ENCODE data around the gene DDX54. TPM values are rescaled to one million over a fixed set of nuclear protein-coding genes. Genes with fewer than 3 reads are reported as not detected.

Gene DDX54
- total RNA-seq, 1 experiment from 2014 or later, result 151 TPM

DNA sequence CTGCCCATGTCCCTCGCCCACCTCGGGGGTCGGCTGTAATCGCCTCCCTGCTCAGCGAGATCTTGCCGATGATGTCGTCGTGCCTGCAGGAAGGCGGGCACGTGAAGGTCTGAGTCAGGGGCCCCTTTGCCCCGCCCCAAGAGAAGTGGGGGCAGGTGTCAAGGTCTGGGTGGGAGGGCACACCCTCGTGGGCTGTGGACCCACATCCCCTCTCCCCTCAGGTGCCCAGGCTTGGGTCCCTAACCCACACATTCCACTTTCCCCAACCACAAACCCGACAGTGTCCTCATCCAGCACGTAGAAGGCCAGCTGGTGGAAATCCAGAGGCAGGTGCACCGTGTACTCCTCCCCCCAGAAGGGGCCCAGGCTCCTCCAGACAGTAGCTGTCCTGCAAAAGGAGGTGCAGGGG is 57.5 kb downstream of the DDX54 start (continued):
- TF ChIP-seq AFF4 (CRISPR knock-in tag; IDR thresholded peaks at IDR 0.05; ENCODE audit: borderline replicate concordance) (no peak), TEAD1 (CRISPR knock-in tag; IDR thresholded peaks at IDR 0.05) (no peak)
- TF ChIP-seq, protein P1, sequence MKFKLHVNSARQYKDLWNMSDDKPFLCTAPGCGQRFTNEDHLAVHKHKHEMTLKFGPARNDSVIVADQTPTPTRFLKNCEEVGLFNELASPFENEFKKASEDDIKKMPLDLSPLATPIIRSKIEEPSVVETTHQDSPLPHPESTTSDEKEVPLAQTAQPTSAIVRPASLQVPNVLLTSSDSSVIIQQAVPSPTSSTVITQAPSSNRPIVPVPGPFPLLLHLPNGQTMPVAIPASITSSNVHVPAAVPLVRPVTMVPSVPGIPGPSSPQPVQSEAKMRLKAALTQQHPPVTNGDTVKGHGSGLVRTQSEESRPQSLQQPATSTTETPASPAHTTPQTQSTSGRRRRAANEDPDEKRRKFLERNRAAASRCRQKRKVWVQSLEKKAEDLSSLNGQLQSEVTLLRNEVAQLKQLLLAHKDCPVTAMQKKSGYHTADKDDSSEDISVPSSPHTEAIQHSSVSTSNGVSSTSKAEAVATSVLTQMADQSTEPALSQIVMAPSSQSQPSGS (CRISPR knock-in tag; IDR thresholded peaks at IDR 0.05; ENCODE audit: borderline replicate concordance, low read depth), result no peak

DNA sequence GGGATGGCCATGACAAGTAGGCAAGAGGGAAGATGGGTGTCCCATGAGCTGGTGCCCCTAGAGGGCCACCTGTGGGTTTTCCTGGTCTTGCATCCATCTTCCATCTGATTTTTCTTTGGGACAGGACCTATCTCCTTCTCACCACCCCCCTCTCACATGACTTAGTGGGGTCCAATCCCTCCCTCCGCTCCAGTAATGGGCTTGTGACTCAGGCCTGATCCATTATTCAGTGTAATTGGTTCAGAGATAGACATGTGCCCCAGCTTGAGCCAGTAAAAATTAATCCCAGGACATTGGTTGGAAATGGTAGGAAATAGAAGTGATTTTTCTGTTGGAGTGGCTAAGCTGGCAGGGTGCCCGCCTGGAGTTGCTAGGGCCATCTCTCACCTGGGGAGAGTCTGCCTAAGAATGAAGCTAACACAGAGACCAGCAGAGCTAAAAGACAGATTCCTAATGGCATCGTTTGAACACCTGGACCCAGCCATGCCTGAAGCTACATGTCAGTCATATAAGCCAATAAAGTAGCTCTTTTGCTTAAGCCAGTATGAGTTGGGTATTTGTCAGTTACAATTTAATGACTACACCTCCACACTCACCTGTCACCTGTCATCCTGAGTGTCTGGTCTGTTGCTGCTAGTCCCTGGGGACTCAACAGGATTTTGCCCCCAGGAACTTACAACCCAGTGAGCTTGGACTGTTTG is 64.5 kb downstream of the DDX54 start:
- POLR2A ChIA-PET, result no interaction called here
- no peak for TF ChIP-seq HMGXB4 (CRISPR knock-in tag; IDR thresholded peaks at IDR 0.05)
- no peak for TF ChIP-seq RELA (CRISPR knock-in tag; IDR thresholded peaks at IDR 0.05; ENCODE audit: borderline replicate concordance)
- no peak for TF ChIP-seq USF2 (CRISPR knock-in tag; IDR thresholded peaks at IDR 0.05)
- no peak for TF ChIP-seq ATF1 (CRISPR knock-in tag; IDR thresholded peaks at IDR 0.05)
- TF ChIP-seq CREB1 (CRISPR knock-in tag; IDR thresholded peaks at IDR 0.05), result no peak
- no peak for TF ChIP-seq ZNF416 (CRISPR knock-in tag; IDR thresholded peaks at IDR 0.05)
- TF ChIP-seq MXD4 (CRISPR knock-in tag; IDR thresholded peaks at IDR 0.05; ENCODE audit: borderline replicate concordance), result no peak
- TF ChIP-seq, protein P2, sequence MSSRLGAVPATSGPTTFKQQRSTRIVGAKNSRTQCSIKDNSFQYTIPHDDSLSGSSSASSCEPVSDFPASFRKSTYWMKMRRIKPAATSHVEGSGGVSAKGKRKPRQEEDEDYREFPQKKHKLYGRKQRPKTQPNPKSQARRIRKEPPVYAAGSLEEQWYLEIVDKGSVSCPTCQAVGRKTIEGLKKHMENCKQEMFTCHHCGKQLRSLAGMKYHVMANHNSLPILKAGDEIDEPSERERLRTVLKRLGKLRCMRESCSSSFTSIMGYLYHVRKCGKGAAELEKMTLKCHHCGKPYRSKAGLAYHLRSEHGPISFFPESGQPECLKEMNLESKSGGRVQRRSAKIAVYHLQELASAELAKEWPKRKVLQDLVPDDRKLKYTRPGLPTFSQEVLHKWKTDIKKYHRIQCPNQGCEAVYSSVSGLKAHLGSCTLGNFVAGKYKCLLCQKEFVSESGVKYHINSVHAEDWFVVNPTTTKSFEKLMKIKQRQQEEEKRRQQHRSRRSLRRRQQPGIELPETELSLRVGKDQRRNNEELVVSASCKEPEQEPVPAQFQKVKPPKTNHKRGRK (CRISPR knock-in tag; IDR thresholded peaks at IDR 0.05; ENCODE audit: borderline replicate concordance), result no peak
- TF ChIP-seq, protein P3, sequence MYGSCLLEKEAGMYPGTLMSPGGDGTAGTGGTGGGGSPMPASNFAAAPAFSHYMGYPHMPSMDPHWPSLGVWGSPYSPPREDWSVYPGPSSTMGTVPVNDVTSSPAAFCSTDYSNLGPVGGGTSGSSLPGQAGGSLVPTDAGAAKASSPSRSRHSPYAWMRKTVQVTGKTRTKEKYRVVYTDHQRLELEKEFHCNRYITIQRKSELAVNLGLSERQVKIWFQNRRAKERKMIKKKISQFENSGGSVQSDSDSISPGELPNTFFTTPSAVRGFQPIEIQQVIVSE (CRISPR knock-in tag; IDR thresholded peaks at IDR 0.05; ENCODE audit: borderline replicate concordance), result no peak
- TF ChIP-seq GABPB1 (CRISPR knock-in tag; IDR thresholded peaks at IDR 0.05), result no peak
- TF ChIP-seq, protein P4, sequence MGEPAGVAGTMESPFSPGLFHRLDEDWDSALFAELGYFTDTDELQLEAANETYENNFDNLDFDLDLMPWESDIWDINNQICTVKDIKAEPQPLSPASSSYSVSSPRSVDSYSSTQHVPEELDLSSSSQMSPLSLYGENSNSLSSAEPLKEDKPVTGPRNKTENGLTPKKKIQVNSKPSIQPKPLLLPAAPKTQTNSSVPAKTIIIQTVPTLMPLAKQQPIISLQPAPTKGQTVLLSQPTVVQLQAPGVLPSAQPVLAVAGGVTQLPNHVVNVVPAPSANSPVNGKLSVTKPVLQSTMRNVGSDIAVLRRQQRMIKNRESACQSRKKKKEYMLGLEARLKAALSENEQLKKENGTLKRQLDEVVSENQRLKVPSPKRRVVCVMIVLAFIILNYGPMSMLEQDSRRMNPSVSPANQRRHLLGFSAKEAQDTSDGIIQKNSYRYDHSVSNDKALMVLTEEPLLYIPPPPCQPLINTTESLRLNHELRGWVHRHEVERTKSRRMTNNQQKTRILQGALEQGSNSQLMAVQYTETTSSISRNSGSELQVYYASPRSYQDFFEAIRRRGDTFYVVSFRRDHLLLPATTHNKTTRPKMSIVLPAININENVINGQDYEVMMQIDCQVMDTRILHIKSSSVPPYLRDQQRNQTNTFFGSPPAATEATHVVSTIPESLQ (CRISPR knock-in tag; IDR thresholded peaks at IDR 0.05), result no peak
- TF ChIP-seq ZNF671 (CRISPR knock-in tag; IDR thresholded peaks at IDR 0.05), result no peak
- TF ChIP-seq, protein P5, sequence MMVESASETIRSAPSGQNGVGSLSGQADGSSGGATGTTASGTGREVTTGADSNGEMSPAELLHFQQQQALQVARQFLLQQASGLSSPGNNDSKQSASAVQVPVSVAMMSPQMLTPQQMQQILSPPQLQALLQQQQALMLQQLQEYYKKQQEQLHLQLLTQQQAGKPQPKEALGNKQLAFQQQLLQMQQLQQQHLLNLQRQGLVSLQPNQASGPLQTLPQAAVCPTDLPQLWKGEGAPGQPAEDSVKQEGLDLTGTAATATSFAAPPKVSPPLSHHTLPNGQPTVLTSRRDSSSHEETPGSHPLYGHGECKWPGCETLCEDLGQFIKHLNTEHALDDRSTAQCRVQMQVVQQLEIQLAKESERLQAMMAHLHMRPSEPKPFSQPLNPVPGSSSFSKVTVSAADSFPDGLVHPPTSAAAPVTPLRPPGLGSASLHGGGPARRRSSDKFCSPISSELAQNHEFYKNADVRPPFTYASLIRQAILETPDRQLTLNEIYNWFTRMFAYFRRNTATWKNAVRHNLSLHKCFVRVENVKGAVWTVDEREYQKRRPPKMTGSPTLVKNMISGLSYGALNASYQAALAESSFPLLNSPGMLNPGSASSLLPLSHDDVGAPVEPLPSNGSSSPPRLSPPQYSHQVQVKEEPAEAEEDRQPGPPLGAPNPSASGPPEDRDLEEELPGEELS (CRISPR knock-in tag; IDR thresholded peaks at IDR 0.05), result no peak
- no peak for TF ChIP-seq ZNF232 (CRISPR knock-in tag; IDR thresholded peaks at IDR 0.05)

More for the DNA sequence above, 64.5 kb downstream of the DDX54 start:
- Mint-ChIP-seq H3K4me3 (no peak overlapping the region), H3K9me3 (peaks cover 18% of the 10 kb centered on the region), H3K27ac (no peak overlapping the region), H3K27me3 (ENCODE audit: low read depth) (peaks cover 5% of the 10 kb centered on the region), H3K36me3 (peaks cover 12% of the 10 kb centered on the region), H3K4me1 (peaks cover 6% of the 10 kb centered on the region)
- ATAC-seq (peak; percentile 16; the same call in 1 of the 2 replicates), DNase-seq (ENCODE audit: low spot score) (no peak)
- CTCF ChIA-PET, result interaction anchor here (0.6 to 1.7 kb wide), 8 partner anchors 11 to 128 kb away, joined by 3 to 15 read pairs (median 5); partner anchors contain the start of gene RASAL1

All from WTC11 (cell line).